CD4-positive, alpha-beta T cell treated with Interferon gamma for 1 hour (primary cell): Measurements from ENCODE around the gene SLC24A3.

ENCODE experiments used
- DNase-seq: peaks from one replicate; pipeline ENCODE4 v3.0.0-alpha.2; 2020

The SLC24A3 gene

DNA sequence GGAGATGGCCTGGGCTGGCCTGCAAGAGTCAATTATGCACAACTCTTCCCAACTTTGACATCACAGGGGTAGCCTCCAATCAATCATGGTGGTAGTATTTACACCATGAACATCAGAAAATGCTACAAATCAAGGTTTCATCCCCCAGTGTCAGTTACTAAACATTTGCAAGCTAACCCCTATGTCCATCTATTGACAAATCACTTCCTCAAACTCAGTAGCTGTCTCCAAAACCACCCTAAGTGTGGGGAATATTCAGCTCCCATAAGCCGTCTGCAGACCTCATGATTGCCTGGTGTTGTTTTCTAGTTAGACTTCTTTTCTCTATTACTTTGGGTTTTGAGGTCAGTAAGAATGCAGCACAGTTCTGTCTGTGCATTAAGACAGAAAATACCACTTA lies 344.8 kb downstream of the SLC24A3 start:
- DNase-seq, result no peak

DNA sequence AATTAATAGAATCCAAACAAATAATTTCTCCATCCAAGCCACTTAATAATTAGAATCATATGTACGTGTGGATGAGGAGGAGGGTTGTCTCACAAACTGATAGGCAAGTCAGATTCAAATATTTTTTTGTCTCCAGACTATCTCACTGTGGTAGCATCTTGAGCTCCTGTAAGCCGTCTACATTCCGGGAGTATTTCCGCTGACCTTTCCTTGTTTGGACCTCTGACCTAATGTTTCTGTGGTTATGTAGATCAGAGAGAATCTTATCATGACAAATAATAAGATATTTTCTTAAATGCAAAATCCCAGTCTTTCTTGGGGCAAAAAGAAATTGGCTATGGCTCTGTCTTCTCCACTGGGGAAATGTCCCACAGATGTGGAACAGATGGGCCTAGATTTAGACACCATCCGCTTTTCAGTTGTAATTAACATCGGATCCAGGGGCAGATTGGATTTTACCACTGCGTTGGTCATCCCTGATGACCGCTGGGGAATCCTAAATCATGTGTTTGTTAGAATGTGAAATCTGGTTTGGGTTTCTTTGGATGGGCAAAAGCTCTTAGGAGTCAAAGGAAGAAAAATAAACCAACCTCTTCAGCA lies 348.5 kb downstream of the SLC24A3 start:
- DNase-seq, result no peak

DNA sequence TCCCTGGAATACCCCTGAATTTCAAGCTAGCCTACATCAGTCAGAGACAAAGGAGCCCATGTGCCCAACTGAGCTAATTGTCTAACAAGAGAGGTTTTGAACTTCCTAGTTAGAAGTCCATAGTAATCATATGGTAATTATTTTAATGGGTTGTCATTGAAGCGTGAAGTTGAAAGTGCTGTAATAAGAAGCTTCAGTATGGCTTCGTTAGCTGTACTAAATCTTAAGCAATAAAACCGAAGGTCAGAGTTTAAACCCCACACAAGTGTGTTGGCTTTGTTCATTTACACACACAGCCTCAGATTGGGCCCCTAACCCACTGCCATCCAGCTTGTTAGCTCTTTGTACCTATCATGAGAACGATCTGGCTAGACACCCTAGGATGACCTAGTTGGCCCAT lies 350.0 kb downstream of the SLC24A3 start:
- DNase-seq, result no peak

GRCh38 chr20:19564261-19564660 lies 351.8 kb downstream of the SLC24A3 start:
- DNase-seq, result no peak

- DNase-seq, result no peak
Observed at GRCh38 chr20:19565736-19566135, 353.3 kb downstream of the SLC24A3 start.

DNA sequence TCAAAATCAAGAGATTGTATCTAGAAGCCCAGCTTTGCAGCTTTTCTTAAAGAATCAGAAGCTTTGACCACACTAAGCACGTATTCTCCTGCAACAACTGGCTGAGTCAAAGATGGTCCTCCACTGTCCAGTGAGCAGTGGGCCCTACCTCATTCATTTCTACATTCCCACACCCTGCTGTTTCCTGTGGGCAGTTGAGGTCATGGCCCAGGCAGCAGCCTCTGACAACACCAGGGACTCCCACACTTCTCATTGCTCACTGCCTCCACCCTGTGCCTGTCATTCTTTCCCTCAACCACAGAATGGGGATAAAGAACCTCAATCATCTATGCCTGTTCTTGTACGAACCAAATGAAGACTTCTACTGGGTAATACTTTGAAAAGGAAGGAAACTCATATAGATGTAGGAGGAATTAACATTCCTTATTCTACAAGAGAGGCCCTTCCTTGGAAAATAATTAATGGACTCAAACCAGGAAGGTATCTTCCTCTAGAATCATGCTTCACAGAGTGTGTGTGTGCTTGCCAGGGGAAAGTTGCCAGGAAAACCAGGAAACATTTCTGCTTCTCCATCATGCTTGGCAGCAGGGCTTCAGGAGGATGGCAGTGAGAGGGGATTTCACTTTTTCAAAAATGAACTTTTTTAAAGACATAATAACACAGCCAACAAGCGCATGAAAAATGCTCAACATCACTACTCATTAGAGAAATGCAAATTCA lies 353.9 kb downstream of the SLC24A3 start:
- DNase-seq, result no peak

- DNase-seq, result no peak
Observed at GRCh38 chr20:19568128-19568527, 355.7 kb downstream of the SLC24A3 start.

- DNase-seq, result no peak
Observed at GRCh38 chr20:19571996-19572395, 359.6 kb downstream of the SLC24A3 start.

GRCh38 chr20:19577692-19578091 lies 365.2 kb downstream of the SLC24A3 start:
- DNase-seq, result no peak

- no peak for DNase-seq
Observed at GRCh38 chr20:19582782-19583181, 370.3 kb downstream of the SLC24A3 start.

- peak; percentile 28 for DNase-seq
Observed at GRCh38 chr20:19583532-19584175, 371.2 kb downstream of the SLC24A3 start.

- DNase-seq, result no peak
Observed at GRCh38 chr20:19588241-19588640, 375.8 kb downstream of the SLC24A3 start.

- no peak for DNase-seq
Observed at GRCh38 chr20:19588732-19589131, 376.3 kb downstream of the SLC24A3 start.

GRCh38 chr20:19589787-19590362 lies 377.4 kb downstream of the SLC24A3 start:
- DNase-seq, result no peak

DNA sequence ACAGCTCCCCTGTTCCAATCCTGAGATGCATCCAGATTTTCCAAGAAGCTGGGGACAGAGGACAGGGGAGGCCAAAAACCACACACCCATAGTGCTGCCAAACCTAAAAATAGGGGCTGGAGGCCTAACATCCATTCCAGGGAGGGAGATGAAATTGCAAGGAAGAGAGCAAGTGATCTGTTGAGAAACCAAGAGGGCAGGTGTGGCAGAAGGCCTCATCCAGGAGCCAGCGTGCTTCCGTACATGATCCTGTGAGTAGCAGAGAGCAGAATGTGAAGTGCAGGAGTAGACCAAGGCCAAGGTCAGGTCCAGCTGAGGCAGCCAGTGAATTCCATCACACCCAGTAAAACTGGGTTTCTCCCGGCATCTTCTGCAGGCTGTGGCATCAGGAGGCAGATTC lies 377.9 kb downstream of the SLC24A3 start:
- DNase-seq, result no peak

GRCh38 chr20:19593762-19594161 lies 381.3 kb downstream of the SLC24A3 start:
- no peak for DNase-seq

DNA sequence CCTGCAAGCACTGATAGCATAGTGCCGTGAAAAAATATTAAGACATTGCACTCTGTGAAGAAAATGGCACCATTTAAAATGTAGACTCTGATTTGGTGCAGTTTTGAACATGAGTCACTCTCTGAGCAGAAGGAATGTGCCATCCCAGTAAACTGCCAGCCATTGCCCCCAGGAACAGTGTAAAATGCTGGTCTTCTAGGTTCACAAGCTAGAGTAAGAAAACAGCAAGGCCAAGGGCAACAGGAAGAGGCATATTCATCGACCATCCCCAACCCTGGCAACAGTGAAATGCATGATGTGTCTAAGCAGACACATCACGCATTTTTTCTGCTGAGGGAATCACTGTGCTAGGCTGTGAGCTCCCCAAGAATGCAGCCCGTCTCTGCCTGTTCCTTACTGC lies 382.5 kb downstream of the SLC24A3 start:
- no peak for DNase-seq

- DNase-seq, result no peak
Observed at GRCh38 chr20:19598117-19598850, 385.8 kb downstream of the SLC24A3 start.

GRCh38 chr20:19599200-19599599 lies 386.8 kb downstream of the SLC24A3 start:
- no peak for DNase-seq

DNA sequence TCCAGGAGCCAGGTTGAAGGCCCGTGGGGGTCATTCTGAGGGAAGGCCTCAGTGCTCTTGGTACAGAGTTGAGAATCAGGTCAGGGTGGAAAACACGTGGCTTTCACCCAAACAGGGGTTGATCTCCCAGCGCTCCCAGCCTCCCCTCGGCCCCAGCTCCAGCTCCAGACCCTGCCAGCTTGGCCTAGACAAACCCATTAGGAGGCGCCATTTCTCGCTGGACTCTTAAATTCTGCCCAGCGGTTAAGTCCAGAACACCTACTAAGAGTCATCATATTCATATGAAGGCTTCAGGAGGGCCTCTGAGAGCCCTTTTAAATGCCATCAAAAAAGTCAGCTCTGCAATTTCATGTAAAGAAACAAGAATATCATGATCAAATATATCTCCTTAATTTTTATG lies 387.6 kb downstream of the SLC24A3 start:
- DNase-seq, result no peak

- DNase-seq, result no peak
Observed at GRCh38 chr20:19601126-19601810, 388.8 kb downstream of the SLC24A3 start.

DNA sequence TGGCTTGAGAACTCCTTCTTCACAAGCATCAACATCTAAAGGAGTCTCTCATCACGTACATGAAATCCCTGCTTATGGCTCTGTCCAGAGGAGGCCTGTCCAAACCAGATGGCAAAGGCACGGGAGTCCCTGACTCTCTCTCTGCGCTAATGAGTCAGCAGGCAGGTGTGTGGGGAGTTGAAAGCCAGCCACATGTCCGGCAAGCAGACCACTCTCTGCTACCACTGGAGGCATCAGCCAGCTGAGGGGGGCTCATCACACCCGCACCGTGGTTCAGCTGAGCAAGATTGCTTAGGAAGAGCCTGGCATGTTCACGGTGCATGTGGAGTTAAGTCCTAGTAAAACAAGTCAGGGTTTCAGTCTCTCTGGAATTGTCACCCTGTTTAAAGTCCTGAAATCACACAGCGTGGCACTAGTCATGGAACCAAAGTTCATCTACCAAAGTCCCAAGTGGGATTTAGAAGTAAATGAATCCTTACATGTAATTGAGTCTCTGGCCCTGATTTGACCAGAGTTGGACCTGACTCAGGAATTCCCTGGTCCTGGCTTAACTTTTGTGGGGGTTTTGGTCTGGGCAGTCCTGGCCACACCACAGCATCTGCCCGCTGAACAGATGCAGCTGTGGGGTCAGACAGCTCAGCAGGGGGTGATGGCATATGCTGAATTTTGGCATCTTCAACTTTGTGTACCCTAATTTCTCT lies 390.4 kb downstream of the SLC24A3 start:
- no peak for DNase-seq
